Activated CD8-positive, alpha-beta memory T cell treated with anti-CD3 and anti-CD28 coated beads, Interleukin-2, amount 50 U/mL, for 24 hours (primary cell): Measurements from ENCODE around the gene LCN1.
"Not testable (repeated sequence)": the region's sequence is repeated elsewhere in the genome, so short reads cannot be mapped to it uniquely, and the experiment has no call there.

Experiments
- DNase-seq: peaks from one replicate; pipeline ENCODE4 v3.0.0-alpha.2; 2020; ENCODE audit errors: extremely low read depth

Gene LCN1

DNA sequence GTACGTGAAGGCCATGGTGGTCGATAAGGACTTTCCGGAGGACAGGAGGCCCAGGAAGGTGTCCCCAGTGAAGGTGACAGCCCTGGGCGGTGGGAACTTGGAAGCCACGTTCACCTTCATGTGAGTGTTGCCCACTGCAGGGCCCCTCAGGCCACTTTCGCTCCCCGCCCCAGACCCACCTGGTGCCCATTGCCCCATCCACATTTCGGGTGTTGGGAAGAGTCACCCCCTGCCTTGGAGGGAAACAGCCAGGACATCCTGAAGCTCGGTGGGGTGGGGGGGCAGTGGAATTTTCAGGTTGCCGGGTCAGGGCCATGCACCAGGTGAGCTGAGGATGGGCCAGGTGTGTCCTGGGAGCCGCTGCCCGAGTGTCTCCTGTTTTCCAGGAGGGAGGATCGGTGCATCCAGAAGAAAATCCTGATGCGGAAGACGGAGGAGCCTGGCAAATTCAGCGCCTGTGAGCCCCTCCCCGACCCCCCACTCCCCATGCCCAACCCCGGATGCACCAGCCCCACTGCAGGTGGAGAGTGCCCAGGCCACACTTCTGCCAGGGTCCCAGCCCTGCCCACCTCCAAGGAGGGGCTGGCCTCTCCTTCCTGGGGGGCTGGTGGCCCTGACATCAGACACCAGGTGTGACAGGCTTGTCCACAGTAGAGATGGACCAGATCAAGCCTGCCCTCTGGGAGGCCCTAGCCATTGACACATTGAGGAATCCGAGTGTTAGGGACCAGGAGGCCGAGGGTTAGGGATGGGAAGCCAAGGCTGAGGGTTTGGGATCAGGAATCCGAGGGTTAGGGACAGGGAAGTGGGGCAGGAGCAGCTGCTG lies 25.8 kb downstream of the LCN1 start:
- DNase-seq = not testable (repeated sequence)

DNA sequence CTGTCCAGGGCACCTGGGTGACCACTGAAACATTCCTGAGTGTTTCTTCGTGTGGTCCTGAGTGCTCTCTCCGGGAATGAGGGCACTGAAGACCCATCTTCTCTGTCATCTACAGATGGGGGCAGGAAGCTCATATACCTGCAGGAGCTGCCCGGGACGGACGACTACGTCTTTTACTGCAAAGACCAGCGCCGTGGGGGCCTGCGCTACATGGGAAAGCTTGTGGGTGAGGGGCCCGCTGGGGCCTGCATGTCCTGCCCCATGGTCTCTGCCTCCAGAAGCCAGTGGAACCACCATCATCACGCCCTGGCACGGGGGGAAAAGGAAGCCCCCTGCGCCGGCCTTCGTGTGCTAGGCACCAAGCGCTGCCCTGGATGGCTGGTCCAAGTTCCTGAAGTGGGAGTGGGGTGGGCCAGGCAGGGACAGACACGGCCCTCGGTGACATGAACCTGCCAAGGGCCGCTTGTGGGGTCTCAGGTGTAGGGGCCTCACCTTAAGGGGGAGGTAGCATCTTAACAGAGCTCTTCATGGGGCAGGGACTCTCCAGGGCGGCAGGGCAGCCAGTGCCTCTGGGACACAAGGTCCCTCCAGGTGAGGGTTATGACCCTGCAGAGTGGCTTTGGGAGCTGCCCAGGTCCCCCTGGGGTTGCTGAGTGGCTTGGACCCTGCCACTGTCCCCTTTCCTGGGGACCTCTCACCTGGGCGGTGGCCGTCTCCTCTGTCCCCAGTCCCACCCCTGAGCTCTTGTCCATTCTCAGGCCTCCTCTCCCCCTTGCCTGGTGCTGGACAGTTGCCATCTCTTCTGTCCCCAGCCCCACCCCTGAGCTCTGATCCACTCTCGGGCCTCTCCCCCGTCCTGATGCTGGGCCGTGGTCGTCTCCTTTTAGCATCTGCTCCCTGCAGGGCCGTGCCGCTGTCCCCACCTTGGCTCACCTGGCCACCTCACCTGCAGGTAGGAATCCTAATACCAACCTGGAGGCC lies 26.8 kb downstream of the LCN1 start:
- DNase-seq = no peak

DNA sequence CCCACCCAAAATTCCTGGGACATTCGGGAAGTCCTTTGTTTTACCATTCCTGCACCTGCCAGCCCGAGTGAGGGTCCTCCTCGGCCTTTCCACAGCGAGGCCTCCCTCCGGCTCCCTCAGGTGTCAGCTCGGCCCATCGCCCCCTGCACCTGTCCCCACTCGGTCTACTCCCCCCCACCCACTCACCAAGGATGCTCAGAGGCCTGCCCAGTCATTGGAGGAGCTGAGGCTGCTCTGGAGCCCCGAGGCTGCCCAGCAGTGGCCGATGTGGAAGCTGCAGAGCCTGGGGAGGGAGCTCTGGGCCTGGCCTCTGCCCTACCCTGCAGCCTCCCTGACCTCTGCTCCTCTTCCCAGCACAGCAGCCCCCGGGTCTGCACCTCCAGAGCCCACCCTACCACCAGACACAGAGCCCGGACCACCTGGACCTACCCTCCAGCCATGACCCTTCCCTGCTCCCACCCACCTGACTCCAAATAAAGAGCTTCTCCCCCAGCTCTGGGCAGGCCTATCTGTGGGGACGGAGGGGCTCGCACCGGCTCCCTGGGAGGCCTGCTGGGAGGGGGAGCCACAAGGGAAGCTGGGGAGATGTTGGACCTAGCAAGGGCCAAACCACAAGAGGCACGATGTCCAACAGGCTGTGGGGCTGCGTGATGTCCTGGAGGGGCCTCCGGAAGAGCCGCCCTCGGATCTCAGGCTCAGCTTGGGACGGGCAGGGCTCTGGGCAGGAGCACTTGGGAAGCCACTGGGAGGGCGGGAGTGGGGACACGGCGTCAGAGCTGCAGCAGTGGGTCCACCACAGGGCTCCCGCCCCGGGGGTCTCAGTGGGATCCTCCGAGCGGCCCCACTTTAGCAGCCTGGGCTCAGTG lies 28.5 kb downstream of the LCN1 start:
- DNase-seq = not testable (repeated sequence)

DNA sequence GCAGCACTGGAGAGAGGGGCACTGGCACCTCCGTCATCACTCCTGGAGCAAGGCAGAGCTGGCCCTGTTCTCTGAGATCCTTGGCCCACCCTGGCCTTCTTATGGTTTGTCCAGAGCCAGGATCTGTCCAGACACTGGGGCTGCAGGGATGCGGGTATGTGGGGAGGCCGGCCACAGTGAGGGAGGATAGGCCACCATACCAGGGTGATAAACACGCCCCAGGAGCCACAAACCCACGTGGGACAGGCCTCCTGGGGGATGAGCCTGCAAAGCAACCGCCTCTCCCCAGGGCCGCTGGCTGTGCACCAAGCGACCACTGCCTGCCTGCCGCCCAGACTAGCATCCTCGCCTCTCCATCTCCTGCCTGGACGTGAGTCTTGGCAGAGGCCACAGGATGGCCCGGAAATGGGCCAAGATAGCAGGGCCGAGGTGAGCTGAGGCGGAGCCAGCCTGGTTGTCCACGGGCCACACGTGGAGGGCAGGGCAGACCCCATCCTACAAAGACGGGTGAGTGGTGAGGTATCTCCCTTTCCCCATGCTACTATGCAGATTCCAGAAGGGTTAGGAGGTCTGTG lies 29.2 kb downstream of the LCN1 start:
- no peak for DNase-seq

DNA sequence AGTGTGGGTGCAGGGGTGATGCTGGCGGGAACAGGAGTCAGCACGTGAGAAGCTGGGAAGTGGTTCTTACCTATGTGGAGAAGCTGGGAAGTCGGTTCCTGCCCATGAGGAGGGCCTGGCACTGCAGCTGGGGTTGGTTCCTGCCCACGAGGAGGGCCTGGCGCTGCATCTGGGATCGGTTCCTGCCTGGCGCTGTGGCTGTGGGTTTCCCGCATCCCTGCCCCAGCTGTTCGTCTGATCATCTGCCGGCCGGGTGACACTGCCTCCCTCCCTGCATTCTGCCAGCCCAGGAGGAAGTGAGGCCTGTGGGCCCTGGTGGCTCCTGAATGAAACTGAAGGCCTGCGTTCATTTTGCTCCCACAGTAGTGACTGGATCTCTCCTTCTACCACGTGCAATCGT lies 29.8 kb downstream of the LCN1 start:
- DNase-seq = no peak

DNA sequence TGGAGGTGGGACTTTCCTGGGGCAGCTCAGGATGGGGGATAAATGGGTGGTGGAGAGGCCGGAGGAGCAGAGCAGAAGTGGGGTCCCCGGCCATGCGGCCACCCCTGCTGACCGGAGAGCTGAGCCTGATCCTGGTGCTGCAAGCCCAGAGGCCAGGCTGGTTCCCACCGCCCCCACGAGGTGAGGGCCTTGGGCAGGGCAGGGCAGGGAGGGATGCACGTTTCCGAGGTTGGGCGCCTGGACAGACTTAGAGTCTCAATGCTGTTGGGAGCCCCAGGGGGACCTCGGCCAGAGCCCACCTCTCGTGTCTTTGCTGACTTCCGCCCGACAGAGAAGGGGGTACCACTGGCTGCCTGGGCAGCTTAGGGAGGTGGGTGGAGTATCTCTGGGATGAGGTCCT lies 30.2 kb downstream of the LCN1 start:
- no peak for DNase-seq

DNA sequence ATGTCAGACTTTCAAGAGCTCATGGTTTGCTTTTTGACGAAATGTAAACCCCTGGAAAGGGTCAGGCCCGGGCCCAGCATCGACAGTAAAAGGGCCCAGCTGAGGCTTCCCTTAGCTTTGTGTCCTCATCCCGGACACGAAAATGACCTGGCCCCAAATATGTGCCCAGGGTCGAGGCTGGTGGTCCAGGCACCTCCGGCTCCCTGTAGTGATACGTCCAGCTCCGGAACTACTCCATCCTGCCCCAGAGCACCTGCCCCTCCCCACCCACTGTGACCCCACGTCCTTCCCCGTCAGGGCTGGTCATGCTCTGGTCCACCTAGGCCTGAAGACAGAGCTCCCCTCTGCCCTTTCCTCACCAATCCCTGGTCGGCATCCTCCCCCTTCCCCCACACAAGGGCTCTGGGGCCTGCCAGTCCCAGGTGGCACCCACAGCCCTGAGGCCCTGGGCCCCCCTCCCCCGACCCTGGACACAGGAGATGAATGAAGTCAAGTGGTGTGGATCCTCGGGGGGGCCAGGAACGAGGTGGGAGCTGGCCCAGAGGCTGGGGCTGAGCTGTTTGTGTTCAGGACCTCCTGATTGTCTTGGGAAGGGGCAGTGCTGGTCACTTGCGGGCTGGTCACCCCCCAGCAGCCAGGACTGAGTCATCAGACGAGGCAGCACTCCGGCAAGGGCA lies 30.9 kb downstream of the LCN1 start:
- no peak for DNase-seq

DNA sequence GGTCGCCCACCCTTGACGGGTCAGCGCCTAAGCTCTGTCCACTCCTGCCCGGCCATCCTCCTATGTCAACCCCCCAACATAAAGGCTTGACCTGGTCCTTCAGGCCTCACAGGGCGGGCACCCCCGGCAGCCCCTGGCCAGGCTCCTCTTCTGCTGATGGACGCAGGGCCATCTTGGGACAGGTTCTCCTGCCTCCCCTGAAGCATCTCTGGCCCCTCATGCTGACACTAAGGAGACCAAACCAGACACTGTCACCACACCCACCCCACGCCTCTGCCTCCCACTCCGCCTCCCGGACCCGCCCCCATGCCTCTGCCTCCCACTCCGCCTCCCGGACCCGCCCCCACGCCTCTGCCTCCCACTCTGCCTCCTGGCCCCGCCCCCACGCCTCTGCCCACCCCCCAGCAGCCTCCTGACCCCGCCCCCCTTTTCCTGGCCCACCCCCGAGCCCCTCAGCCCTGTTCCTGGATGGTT lies 31.5 kb downstream of the LCN1 start:
- DNase-seq = no peak

DNA sequence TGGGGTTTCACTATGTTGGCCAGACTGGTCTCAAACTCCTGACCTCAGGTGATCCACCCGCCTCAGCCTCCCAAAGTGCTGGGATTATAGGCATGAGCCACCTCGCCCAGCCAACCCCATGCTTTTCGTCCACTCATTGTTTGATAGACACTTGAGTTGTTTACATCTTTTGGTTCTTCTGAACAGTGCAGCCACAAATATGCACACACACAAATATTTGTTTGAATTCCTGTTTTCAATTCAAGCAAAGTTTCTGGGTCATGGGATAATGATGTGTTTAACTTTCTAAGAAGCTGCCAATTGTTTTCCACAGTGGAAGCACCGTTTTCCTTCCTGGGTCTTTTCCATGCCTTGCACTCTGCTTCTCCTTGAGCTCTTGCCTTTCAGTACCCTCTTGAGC lies 33.5 kb downstream of the LCN1 start:
- DNase-seq = no peak

DNA sequence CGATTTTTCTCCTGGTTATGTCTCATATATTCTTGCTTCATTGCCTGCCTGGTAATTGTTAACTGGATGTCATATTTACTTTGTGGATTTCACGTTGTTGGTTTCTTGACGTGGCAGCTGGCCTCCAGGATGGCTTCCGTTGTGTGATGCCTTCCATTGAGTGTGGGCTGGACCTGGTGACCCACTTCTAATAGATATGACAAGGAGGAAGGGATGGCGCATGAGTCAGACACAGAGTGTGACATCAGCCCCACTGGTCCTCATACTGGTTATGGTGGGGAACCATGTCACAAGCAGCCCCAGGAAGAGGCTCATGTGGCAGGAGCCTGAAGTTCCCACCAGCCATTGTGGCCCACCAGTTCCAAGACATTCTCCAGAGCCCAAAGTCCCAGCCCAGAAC lies 34.0 kb downstream of the LCN1 start:
- no peak for DNase-seq

DNA sequence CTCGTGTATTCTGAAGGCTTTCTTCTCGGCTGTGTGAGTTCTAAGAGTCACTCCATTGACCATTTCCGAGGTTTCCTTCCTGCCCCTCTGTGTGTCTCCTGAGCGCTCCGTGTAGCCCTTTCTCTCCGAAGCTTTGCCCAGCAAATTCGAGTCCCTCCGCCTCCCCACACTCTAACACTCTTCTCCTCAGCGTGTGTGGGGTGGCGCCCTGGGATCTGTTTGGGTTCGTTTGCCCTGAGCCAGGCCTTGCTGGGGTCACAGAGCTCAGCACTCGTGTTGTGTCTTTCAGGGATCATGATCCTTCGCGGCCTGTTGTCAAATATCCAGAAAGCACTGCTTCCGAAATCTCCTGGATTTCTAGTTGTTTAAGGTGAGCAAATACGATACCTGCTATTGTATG lies 34.7 kb downstream of the LCN1 start:
- no peak for DNase-seq

DNA sequence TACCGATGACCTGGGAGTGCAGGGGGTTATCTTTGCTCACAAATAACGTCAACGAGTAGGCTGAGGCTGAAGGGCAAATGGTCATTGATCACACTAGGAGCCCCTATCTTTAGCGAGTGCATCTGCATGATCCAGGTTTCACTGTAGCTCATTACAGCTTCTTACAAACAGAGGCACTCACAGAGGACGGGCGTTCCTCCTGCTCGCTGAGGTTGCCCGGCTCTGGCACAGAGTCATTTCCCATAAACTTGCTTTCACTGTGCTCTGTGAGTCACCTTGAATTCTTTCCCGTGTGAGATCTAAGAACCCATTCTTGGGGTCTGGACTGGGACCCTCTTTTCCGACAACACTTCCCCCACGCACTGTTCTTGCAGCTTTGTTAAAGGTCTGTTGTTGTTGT lies 38.4 kb downstream of the LCN1 start:
- no peak for DNase-seq

DNA sequence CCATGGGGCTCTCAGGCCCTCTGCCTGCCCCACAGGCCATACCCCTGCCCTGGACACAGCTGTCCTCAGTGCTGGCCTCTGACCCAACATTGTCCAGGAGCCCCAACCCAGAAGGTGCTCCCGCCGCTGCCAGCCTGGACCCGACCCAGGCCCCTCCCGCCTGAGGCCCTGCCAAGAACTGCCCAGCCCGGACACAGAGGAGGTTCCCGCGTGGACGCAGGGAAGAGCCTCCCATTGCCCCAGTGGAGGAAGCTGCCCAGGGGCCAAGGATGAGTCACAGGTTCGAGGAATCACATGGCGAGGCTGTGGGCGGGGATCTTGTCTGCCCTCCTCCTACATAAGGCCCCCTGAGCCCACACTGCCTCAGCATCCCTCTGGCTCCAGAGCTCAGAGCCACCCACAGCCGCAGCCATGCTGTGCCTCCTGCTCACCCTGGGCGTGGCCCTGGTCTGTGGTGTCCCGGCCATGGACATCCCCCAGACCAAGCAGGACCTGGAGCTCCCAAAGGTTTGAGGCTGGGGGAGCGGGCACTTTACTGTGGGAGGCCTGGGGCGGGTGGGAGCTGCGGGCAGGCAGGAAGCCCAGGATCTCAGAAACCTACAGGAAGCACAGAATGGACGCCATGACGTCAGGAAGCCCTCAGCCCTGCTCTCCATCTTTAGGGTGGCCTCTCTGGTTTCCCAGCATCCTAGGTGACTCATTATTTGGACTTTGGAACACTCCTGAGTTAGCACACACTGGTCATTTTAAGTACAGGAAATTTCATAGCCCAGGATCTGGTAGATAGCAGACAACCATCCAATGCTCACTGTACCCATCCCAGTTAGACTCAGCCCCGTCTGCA lies 40.4 kb downstream of the LCN1 start, which contains the start of gene PAEP:
PAEP (plus strand) TSS at position 366 of the 844 bp plus-strand sequence.
- DNase-seq = no peak

DNA sequence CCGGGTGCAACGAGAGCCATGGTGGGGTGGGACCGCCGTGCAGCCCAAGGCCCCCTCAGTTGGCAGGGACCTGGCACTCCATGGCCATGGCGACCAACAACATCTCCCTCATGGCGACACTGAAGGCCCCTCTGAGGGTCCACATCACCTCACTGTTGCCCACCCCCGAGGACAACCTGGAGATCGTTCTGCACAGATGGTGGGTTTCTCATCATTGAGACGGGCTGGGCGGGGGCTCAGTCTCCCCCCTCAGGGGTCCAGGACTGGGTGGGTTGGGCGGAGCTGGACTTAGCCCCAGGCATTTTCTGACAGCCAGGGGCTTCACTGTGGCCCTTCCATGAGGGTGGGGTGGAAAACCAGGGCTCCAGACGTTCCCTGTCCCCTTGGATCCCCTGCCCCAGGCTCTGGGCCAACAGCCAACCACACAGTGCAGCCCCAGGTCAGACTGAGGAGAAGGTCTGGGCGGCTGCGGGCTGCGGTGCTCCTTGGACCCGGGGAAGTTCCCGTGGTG lies 41.0 kb downstream of the LCN1 start:
- no peak for DNase-seq

DNA sequence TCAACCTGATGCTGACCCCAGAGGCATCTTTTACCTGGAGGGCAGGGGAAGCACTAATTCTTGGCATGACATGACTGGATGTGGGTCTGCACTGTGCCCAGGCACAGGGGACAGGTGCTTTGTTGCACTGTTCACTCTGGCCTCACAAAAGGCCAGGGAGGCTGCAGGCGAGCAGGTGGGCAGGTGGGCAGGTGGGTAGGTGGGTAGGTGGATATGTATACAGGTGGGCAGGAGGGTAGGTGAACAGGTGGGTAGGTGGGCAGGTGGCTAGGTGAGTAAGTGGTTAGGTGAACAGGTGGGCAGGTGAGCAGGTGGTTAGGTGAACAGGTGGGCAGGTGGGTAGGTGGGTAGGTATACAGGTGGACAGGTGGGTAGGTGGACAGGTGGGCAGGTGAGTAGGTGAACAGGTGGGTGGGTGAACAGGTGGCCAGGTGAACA lies 41.8 kb downstream of the LCN1 start:
- DNase-seq = no peak

DNA sequence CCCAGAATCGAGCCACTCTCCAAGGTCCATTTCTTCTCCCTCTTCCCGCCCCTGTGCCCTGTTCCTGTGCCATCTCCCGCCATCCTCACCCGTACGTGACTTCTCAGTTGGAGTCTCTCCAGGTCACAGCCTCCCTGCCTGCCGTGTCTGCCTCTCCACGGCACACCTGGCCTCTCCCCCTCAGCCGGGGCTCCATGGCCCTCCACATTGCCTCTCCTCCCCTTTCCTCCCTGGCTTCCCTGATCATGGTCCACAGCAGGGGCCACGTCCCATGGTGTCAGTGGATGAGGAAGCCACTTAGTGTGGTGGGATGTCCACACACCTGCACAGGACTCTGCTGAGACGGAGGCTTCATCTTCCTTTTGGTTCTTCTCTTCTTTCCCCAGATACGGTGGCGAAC lies 42.6 kb downstream of the LCN1 start:
- no peak for DNase-seq

DNA sequence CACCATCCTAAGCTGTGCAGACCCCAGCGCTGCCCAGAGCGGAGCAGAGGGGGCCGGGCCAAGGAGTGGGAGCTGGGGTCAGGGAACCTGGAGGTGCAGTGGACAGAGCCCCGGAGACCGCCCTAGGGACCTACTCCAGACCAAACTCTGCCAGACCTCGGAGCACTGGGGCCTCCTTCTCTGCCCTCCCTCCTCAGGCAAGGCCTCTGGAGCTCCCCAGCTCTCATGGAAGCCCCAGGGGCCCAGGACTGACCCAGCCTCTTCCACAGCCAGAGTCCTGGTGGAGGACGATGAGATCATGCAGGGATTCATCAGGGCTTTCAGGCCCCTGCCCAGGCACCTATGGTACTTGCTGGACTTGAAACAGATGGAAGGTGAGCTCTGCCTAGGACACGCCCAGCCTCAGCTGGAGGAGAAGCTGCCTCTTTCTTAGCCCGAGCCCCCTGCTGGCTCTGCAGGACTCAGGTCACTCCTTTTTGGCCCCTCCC lies 43.9 kb downstream of the LCN1 start:
- DNase-seq = no peak

DNA sequence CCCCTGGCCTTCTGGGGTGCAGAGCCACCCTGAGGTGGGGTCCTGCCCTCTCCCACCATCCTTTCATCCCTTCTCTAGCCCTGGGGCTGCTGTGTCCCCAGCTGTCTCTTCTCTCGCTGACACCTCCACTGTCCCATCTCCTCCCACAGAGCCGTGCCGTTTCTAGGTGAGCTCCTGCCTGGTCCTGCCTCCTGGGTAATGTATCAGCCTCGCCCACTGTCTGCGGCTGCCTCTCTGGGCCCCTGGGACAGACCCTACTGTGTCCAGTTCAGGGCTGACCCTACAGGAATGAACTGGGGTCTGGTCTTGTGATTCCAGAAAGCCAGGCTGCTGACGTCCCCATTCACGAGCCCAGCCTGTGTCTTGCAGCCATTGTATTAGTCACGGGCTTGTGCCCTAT lies 44.4 kb downstream of the LCN1 start:
- DNase-seq = no peak

DNA sequence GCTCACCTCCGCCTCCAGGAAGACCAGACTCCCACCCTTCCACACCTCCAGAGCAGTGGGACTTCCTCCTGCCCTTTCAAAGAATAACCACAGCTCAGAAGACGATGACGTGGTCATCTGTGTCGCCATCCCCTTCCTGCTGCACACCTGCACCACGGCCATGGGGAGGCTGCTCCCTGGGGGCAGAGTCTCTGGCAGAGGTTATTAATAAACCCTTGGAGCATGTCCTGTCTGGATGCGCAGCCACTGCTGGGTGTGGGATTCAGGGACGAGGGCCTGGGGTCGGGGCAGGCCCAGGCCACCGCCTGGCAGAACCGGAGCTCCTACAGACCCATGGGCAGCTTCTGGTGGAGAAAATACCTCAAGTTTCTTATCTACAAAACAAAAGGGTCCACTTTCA lies 45.3 kb downstream of the LCN1 start:
- no peak for DNase-seq
